Large intestine (tissue), 3 donors: ENCODE data around the gene EIF1AD. TPM values are rescaled to one million over a fixed set of nuclear protein-coding genes. Genes with fewer than 3 reads are reported as not detected.
"Not testable (repeated sequence)": the region's sequence is repeated elsewhere in the genome, so short reads cannot be mapped to it uniquely, and the experiment has no call there.

Source experiments
- DNase-seq, 2 donors: peaks; one replicate each; pipeline versions ENCODE4 v3.0.0 to v3.0.0-alpha.2; 2013
- H3K27ac ChIP-seq: one replicate; pipeline ENCODE4 v1.5.1; 2013; ENCODE audit warnings: low read length
- H3K27me3 ChIP-seq: 2 replicates; pipeline ENCODE4 v1.6.1; 2013; ENCODE audit warnings: low read length; ENCODE audit not compliant: control insufficient read depth, insufficient read depth
- H3K36me3 ChIP-seq: 2 replicates; pipeline ENCODE4 v1.6.1; 2013; ENCODE audit warnings: low read length; ENCODE audit not compliant: control insufficient read depth, insufficient read depth
- H3K4me1 ChIP-seq: one replicate; pipeline ENCODE4 v1.6.1; 2013; ENCODE audit warnings: low read length; ENCODE audit not compliant: control insufficient read depth, insufficient read depth
- H3K4me3 ChIP-seq: one replicate; pipeline ENCODE4 v1.5.1; 2013; ENCODE audit warnings: low read length
- H3K9me3 ChIP-seq: one replicate; pipeline ENCODE4 v1.6.1; 2013; ENCODE audit warnings: mild to moderate bottlenecking, low read depth, low read length, moderate library complexity; ENCODE audit not compliant: control insufficient read depth
- WGBS: methylation state at CpG from one replicate; pipeline ENCODE4 v1.1.5; 2013; ENCODE audit warnings: low lambda C conversion rate; ENCODE audit not compliant: insufficient coverage; 5-methylcytosine and 5-hydroxymethylcytosine counted together
- polyA plus RNA-seq: library from polyadenylated mRNA; unstranded; fragments of 120-200 nt; gene quantifications from one replicate; pipeline ENCODE4 v1.2.1, GENCODE V29; 2013

The EIF1AD gene
- polyA plus RNA-seq, 1 donor: 33.5 TPM

DNA sequence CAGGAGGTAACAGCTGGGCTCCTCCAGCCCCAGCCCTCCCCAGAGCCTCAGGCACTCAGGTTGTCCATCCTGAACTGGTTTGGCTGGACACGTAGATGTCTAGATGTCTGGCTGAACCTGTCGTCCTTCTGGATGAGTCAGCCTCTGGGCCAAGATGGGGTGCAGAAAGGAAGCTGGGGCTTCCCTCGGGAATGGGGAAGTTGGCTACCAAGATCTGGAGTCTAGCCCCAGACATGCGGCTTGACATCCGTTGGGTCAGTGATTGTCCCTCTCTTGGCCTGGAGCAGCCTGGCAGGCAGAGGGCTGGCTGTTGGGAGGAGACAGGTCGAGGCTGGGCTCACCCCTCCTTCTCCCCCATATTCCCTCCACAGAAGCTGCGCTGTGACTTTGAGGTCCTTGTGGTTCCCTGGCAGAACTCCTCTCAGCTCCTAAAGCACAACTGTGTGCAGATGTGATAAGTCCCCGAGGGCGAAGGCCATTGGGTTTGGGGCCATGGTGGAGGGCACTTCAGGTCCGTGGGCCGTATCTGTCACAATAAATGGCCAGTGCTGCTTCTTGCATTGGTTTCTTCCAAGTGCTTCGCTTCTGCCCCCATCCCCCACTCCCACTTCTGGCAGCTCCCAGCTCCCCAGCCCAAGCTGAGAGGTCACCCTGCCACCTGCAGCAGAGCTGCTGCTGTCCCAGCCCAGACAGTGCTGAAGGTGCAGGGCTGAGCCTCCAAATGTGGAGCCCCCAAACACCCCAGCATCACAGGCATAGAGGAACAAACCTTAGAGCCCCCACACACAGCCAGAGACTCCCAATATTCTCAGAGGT, 11.2 kb upstream of the EIF1AD start:
- H3K9me3 ChIP-seq: no peaks in the 10 kb centered on the region
- H3K27ac ChIP-seq: no peak overlapping the region
- WGBS: no CpG with 5 or more reads among the region's 12 CpGs
- no peak overlapping the region for H3K4me3 ChIP-seq
- no peaks in the 10 kb centered on the region for H3K4me1 ChIP-seq
- peaks cover 52% of the 10 kb centered on the region for H3K27me3 ChIP-seq
- no peak for DNase-seq
- no peaks in the 10 kb centered on the region for H3K36me3 ChIP-seq

DNA sequence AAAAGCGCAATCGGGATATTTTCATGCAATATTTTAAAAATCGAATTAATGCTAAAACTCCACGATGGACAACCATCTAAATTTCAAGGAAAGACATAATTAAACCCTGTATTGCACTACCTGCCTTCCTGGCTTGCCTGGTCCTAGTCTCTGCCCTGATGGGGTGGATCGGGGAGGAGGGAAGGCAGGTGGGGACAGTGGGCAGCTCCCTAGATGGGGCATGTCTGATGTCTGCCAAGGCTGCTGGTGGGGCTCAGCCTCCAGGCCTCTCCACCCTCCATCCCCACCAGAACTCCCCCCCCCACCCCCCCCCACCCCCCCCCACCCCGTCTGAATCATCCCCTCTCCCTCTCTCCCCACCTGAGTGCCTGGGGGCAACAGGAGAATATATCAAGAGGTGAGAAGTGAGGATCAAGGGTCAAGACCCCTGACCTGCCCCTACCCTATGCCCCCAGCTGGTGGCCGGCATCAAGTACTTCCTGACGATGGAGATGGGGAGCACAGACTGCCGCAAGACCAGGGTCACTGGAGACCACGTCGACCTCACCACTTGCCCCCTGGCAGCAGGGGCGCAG, 10.5 kb upstream of the EIF1AD start:
- WGBS: no CpG with 5 or more reads among the region's 12 CpGs
- H3K27ac ChIP-seq: no peak overlapping the region
- no peak overlapping the region for H3K4me3 ChIP-seq
- H3K4me1 ChIP-seq: no peaks in the 10 kb centered on the region
- peaks cover 54% of the 10 kb centered on the region for H3K27me3 ChIP-seq
- no peaks in the 10 kb centered on the region for H3K36me3 ChIP-seq
- no peak for DNase-seq
- H3K9me3 ChIP-seq: no peaks in the 10 kb centered on the region

DNA sequence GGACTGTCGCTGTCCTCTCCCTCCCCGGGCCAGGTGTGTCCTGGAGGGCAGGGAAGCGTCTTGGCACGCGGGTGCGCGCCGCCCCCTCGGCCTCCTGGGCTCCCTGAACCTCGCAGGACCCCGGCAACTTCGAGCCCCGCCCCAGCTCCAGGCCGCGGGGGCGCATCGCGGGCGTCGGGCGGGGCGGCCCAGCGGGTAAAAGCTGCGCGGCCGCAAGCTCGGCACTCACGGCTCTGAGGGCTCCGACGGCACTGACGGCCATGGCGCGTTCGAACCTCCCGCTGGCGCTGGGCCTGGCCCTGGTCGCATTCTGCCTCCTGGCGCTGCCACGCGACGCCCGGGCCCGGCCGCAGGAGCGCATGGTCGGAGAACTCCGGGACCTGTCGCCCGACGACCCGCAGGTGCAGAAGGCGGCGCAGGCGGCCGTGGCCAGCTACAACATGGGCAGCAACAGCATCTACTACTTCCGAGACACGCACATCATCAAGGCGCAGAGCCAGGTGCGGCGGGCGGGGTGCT, 9.9 kb upstream of the EIF1AD start, which contains the start of gene CST6:
Gene CST6 (plus strand): TSS at position 224 of the 519 bp plus-strand sequence. CDS start 37 bp downstream, at position 261.
- no peak within 1 kb of the TSS for H3K4me3 ChIP-seq
- H3K36me3 ChIP-seq: no peaks in the 10 kb centered on the region
- WGBS: no CpG with 5 or more reads among the region's 61 CpGs
- DNase-seq: no peak
- H3K9me3 ChIP-seq: no peaks in the 10 kb centered on the region
- H3K27me3 ChIP-seq: peaks cover 54% of the 10 kb centered on the region
- no peaks in the 10 kb centered on the region for H3K4me1 ChIP-seq
- H3K27ac ChIP-seq: no peak within 1 kb of the TSS

DNA sequence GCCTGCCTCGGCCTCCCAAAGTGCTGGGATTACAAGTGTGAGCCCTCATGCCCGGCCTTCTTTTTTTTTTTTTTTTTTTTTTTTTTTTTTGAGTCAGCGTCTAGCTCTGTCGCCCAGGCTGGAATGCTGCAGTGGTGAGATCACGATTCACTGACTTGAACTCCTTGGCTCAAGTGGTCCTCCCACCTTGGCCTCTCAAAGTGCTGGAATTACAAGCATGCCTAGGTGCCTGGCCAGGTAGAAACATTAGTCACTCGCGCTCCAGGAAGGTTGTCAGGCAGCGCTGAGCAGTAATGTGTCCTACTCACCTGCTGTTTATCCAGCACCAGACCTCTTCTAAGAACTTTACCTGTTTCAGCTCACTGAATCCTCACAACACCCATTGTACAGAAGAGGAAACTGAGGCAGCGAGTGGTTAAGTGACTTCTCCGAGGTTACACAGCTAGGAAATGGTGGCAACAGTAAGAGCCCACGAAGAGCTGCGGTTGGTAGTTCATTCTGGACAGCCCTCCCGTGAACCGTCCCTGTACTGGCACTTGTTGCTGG, 9.4 kb upstream of the EIF1AD start:
- no peaks in the 10 kb centered on the region for H3K4me1 ChIP-seq
- H3K27ac ChIP-seq: no peak overlapping the region
- no peaks in the 10 kb centered on the region for H3K9me3 ChIP-seq
- WGBS: no CpG with 5 or more reads among the region's 14 CpGs
- H3K27me3 ChIP-seq: peaks cover 54% of the 10 kb centered on the region
- H3K4me3 ChIP-seq: no peak overlapping the region
- H3K36me3 ChIP-seq: no peaks in the 10 kb centered on the region
- DNase-seq: no peak

DNA sequence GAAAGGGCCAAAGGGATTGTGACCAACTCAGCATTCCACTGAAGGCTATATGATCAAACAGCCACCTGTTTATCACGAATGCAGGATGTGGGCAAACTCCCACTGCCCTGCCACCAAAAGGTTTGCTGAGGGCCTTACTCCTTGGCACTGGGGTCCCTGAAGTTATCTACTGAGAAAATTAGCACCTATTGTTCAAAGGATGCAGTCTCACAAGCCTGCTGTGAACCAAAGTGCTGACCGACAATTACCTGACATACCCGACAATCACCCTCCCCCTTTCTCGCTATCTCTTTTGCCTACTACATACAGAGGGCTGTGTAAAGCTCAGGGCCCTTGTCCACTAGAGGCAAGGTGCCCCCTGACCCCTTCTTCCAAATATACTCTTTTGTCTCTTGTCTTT, 8.1 kb upstream of the EIF1AD start:
- peaks cover 54% of the 10 kb centered on the region for H3K27me3 ChIP-seq
- H3K36me3 ChIP-seq, H3K4me1 ChIP-seq, H3K9me3 ChIP-seq, DNase-seq, H3K4me3 ChIP-seq, H3K27ac ChIP-seq: not testable (repeated sequence)
- no CpG with 5 or more reads among the region's 4 CpGs for whole genome bisulfite sequencing

DNA sequence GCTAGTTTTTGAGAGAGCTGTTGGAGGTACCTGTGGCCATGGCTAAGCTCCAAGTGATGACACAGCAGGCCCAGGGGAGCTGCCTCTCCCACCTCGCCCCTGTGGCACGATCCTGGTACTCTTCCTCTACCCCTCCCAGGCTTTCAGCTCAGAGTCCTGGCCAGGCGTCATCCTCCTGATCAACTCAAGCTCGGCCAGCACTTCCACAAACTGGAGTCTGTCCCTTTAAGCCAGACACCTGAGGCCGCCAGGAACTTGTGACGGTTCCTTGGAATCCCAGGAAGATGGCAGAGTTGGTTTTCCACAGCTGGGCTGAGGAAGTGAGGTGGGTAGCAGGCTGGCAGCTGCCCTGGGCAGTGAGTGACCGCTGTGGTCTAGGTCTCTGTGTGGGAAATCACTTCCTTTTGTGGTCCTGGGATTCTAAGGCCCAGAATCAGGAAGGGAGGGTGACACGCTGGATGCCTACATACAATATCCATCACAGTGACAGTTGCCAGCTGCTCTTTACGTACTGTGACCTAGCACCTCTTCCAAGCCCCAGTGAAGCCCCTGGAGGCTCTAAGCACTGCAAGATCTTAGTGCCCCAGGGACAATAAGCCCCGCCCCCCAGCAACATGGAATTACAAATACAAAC, 6.6 kb upstream of the EIF1AD start:
- H3K36me3 ChIP-seq: peaks cover 13% of the 10 kb centered on the region
- H3K4me3 ChIP-seq: no peak overlapping the region
- no peak for DNase-seq
- peaks cover 1% of the 10 kb centered on the region for H3K4me1 ChIP-seq
- H3K9me3 ChIP-seq: no peaks in the 10 kb centered on the region
- H3K27me3 ChIP-seq: peaks cover 49% of the 10 kb centered on the region
- no CpG with 5 or more reads among the region's 10 CpGs for WGBS
- no peak overlapping the region for H3K27ac ChIP-seq

DNA sequence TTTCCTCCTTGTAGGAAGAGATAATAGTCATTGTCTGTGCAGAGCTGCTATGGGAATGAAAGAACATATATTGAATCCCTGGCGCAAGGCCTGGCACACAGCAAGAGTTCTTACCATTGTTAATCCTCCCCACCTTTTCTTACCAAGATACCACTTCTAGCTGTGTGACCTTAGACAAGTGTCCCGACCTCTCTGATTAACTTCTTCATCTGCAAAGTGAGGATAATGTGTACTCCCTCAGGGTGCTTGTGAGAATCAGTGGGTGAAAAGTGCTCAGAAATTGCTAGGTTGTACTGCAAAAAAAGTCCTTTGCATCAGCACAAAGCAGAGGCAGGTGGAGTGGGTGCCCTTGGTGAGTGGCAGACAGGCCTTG, 6.1 kb upstream of the EIF1AD start:
- Histone ChIP-seq H3K4me1 (peaks cover 6% of the 10 kb centered on the region), H3K36me3 (peaks cover 13% of the 10 kb centered on the region), H3K27me3 (peaks cover 44% of the 10 kb centered on the region), H3K4me3 (no peak overlapping the region), H3K27ac (no peak overlapping the region), H3K9me3 (no peaks in the 10 kb centered on the region)
- WGBS: 100% methylated on average over 1 of the region's 2 CpGs
- no peak for DNase-seq

DNA sequence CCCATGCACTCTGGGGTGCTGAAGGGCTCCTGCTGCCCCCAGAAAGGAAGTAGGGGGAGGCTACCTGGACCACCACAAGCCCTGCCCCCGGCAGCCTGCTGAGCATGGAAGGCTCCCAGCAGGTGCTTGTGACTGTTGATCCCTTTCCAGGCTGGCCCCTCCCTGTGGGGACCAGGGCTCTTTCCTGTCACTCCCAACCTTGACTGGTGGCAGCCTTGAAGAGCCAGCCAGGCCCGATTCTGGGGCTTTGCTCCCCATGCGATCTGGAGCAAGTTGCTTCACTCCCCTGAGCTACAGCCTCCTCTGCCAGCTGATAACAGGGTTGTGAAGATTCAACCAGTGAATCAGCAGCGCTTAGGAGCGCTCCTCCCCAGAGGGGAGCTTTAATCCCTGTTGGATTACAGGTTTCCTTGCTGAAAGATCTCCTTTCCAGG, 5.3 kb upstream of the EIF1AD start:
- Histone ChIP-seq H3K4me1 (peaks cover 9% of the 10 kb centered on the region), H3K27me3 (peaks cover 37% of the 10 kb centered on the region), H3K9me3 (no peaks in the 10 kb centered on the region), H3K4me3 (no peak overlapping the region), H3K36me3 (peaks cover 13% of the 10 kb centered on the region), H3K27ac (no peak overlapping the region)
- no peak for DNase-seq
- WGBS: no CpG with 5 or more reads among the region's 5 CpGs

DNA sequence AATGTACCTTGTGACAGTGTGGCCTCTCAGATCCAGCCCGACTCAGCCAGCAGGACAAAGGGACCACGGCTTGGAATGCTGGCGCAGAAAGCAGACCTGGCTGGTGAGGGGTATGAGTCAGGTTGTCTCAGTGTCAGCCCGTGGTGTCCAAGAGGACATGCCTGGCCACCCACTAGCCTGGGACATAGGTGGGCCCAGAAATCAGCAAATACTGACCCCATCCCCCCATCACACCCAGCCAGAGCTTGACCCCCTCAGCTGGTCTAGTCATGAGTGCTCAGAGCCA, 4.9 kb upstream of the EIF1AD start:
- peaks cover 13% of the 10 kb centered on the region for H3K36me3 ChIP-seq
- peaks cover 33% of the 10 kb centered on the region for H3K27me3 ChIP-seq
- WGBS: no CpG with 5 or more reads among the region's 4 CpGs
- H3K4me3 ChIP-seq: no peak overlapping the region
- peaks cover 9% of the 10 kb centered on the region for H3K4me1 ChIP-seq
- H3K27ac ChIP-seq: no peak overlapping the region
- no peak for DNase-seq
- H3K9me3 ChIP-seq: no peaks in the 10 kb centered on the region

DNA sequence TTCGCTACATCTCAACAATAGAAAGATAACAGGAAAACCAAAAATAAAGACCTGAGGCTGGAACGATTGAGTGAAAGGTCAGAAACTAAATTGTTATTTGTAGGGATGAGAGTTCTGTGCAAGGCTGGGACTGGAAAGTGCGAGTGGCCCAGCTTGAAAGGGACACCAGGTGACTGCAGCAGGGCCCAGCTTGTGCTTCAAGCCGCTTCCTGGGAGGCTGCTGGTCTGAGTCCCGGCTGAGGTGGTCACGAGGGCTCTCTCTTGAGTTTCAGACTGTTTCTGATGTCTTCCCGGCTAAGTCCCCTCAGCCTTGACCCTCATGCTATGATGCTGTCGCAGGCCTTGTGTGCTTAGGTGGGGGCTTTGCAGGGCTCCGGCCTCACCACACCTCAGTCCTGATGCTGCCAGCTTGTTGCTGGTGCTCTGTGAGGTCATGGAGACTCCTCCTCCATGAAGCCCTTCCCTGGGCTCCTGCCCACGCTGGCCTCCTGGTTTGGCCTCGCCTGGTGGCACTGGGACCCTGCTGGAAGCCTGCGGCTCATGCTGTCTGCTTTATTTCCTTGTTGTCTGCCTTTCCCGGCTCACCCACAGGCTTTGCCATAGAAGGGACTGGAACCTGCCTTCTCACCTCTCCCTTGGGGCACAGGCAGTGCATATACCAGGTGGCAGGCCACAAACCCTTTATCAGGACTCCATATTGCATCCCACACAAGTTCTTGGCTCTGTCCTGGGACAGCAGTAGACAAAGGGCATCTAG, 4.4 kb upstream of the EIF1AD start:
- WGBS: no CpG with 5 or more reads among the region's 13 CpGs
- Histone ChIP-seq H3K27me3 (peaks cover 28% of the 10 kb centered on the region), H3K27ac (no peak overlapping the region)

More for the DNA sequence above, 4.4 kb upstream of the EIF1AD start:
- Histone ChIP-seq H3K4me3 (no peak overlapping the region), H3K9me3 (no peaks in the 10 kb centered on the region), H3K36me3 (peaks cover 13% of the 10 kb centered on the region), H3K4me1 (peaks cover 9% of the 10 kb centered on the region)
- DNase-seq: no peak
